ENCODE data around the gene FYB1.

Gene FYB1

DNA sequence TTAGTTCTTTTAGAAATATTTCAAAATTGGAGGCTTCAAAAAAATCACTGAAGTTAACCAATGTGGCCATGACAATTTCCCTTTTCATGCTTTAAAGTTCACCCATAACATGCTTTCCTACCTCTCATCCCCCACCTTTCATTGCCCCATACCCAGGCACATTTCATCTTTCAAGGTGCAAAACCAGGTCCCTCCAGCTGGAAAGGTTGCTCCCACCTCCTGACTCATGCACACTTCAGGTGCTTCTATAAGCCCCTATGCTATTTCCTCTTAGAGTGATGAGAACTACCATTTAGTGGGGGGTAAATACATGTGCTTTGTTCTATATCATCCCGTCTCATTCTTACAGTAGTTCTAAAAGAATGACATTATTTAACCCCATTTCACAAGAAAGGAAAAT, 15.4 kb downstream of the FYB1 start:
- Mint-ChIP-seq H3K27ac (peak overlapping the region; percentile 97), H3K9me3 (no peaks in the 10 kb centered on the region), H3K4me1 (ENCODE audit: low read depth) (peaks cover 69% of the 10 kb centered on the region), H3K27me3 (no peaks in the 10 kb centered on the region), H3K4me3 (peak overlapping the region; percentile 86), H3K36me3 (ENCODE audit: low read depth) (peaks cover 34% of the 10 kb centered on the region)
- no peak for DNase-seq

DNA sequence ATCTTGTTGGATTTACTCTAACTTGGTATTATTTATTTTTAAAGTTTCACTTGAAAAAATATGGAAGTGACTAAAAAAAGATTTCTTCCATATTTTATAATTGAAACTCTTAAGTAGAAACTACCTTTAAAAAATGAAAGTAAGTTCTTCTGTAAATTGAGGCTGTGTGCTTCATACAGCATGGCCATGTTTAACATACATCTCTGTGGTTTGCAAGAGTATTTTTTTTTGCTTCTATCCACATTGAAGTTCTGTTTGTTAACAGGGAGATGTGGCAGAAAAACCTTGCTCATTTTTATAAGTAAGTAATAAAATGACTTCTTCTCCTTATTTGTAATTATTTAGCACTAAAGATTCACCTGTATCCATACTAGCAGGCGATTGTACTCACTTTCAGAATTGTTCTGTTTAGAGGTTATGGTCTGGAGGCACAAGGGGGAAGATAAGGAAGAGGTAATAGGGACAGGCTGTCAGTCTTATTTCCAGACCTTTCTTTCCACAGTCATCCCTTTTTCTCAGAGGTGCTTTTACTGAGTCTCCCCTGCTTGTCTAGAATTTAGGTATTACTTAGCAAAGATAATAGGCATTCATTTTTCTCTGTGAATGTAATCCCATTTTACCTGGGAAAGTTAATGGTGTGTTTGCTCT, 16.0 kb downstream of the FYB1 start:
- Mint-ChIP-seq H3K4me1 (ENCODE audit: low read depth) (peaks cover 64% of the 10 kb centered on the region), H3K36me3 (ENCODE audit: low read depth) (peaks cover 34% of the 10 kb centered on the region), H3K27ac (peak overlapping the region; percentile 97), H3K27me3 (no peaks in the 10 kb centered on the region), H3K4me3 (peak overlapping the region; percentile 86), H3K9me3 (no peaks in the 10 kb centered on the region)
- no peak for DNase-seq

DNA sequence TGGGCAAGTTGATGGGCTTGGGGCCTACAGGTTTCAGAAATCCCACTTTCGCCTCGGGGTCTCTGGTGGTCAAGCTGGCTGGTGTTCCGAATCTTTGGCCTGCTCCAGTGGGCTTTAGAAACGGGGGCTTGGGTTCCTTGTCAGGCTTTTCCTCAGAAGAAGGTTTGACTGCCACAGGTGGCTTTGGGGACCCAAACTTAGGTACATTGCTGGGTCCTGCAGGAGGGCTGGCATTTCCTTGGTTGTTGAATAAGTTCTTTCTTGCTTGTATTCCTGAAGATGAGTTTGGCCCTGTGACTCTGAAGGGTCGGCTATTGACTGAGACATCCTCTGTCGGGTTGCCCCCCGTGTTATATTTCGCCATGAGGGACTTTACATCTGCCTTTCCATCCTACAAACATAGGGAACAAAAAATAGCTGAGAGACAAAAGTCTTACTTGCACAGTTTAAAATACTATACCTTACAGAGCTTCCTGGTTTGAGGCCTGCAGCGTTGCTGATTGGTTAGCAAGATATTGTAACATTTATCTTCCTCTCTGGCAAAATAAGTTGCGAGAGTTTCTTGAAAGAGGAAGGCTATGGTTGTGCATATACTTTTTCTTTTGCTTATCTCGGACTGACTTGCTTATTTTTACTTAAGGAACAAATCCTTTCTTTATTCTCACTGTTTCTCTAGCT, 16.6 kb downstream of the FYB1 start:
- H3K4me1 Mint-ChIP-seq (ENCODE audit: low read depth), result peaks cover 61% of the 10 kb centered on the region
- H3K27ac Mint-ChIP-seq, result peak overlapping the region; percentile 97
- no peaks in the 10 kb centered on the region for H3K27me3 Mint-ChIP-seq
- H3K4me3 Mint-ChIP-seq, result peak overlapping the region; percentile 86
- DNase-seq, result no peak
- peaks cover 34% of the 10 kb centered on the region for H3K36me3 Mint-ChIP-seq (ENCODE audit: low read depth)
- no peaks in the 10 kb centered on the region for H3K9me3 Mint-ChIP-seq

DNA sequence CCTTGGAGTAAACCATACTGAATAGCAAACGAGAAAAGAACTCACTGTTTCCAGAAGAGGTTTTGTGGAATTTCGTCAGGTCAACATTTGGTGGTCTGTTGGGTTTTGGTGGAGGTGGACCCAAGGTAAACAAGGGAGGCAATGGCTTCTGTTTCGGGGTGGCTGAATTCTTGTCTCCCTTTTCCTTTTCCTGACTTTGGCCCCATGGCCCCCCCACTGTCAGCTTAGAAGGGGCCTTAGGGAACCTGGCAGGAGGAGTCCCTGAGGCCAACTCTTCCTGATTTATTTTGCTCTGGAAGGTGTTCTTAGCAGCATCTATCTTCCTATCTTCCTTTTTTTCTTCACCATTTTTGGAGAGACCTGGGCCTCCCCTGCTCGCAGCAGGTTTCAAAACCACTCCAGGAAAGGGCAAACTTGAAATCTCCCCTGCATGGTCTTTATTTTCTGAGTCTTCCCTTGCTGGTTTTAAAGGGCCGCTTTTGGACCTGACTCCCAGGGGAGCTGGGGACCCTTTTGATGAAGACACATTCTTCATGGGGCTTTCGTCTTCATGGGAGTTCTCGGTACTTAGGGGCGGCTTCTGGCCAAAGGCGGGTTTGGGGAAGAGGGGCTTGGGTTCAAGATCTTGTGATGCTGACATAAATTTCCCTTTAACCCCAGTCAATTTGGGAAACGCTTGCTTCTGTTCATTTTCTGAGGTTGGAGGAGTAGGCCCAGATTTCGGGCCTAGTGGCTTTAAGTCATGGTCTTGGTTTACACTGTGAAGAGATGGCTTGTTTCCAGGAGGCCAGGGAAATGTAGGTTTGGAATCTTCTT, 17.4 kb downstream of the FYB1 start:
- Mint-ChIP-seq H3K9me3 (no peaks in the 10 kb centered on the region), H3K27me3 (no peaks in the 10 kb centered on the region), H3K36me3 (ENCODE audit: low read depth) (peaks cover 34% of the 10 kb centered on the region), H3K27ac (peak overlapping the region; percentile 97), H3K4me1 (ENCODE audit: low read depth) (peaks cover 61% of the 10 kb centered on the region), H3K4me3 (peak overlapping the region; percentile 86)
- DNase-seq, result no peak

DNA sequence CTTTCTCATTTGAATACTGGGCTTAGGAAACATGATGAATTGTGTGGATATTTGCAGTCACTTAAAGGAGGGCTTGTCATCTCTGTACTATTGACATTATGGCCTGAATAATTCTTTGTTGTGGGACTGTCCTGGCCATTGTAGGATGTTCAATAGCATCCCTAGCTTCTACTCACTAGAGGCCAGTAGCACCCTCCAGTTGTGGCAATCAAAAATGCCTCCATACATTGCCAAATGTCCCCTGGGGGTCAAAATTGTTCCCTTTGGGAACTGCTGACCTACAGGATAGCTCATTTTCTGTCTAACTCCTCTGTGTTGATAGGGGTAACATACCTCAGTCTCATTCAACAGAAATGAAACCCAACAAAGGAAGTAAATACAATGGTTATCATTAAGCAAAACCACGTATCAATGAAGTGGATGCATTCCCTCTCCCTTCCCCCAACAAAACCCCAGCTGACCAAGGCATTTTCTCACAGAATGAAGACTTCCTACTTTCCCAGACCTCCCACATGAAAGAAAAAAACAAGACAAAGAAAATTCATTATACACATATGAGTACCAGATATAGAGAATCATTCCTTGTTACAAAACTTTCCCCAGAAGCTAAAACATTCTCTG, 18.1 kb downstream of the FYB1 start:
- H3K9me3 Mint-ChIP-seq, result no peaks in the 10 kb centered on the region
- DNase-seq, result no peak
- H3K36me3 Mint-ChIP-seq (ENCODE audit: low read depth), result peaks cover 34% of the 10 kb centered on the region
- H3K27me3 Mint-ChIP-seq, result no peaks in the 10 kb centered on the region
- peak overlapping the region; percentile 97 for H3K27ac Mint-ChIP-seq
- H3K4me1 Mint-ChIP-seq (ENCODE audit: low read depth), result peaks cover 62% of the 10 kb centered on the region
- H3K4me3 Mint-ChIP-seq, result peak overlapping the region; percentile 86

DNA sequence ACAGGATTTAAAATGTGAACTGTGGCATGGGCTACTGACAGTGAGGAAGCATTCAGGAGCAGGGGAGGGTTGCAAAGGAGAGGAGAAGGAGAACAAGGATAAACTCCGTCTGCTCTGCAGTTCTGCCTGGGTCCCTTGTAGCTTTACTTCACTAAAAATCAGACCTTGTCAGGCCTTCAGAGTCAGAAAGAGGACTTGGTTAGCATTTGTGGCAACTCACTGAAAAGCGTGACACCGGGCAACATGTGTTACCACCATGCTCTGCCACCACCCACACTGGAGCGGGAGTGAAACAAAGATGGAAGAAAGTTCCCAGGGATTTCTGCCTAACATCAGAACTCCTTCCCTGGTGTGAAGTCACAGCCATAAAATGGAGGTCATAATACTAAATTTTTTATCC, 19.3 kb downstream of the FYB1 start:
- Mint-ChIP-seq H3K27ac (peak overlapping the region; percentile 97), H3K36me3 (ENCODE audit: low read depth) (peaks cover 36% of the 10 kb centered on the region)

DNA sequence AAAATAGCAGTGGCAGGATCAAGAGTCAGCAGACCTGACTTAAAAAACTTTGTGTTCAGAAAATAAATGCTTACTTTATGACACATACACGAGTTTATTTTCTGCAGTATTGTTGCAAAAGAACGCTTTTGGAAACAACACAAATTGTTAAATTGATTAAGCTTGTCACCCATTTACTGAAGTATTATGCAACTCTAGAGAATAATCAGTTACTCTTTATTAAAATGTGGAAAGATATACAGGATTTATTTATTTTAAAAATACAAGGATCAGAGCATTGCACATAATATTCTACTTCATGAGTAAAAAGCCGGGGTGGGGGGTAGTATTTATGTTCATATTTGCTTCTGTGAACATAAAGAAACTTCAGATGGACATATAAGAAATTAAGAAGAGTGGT, 20.0 kb downstream of the FYB1 start:
- peak overlapping the region; percentile 86 for H3K4me3 Mint-ChIP-seq
- DNase-seq, result no peak
- H3K27ac Mint-ChIP-seq, result peak overlapping the region; percentile 97
- H3K36me3 Mint-ChIP-seq (ENCODE audit: low read depth), result peaks cover 41% of the 10 kb centered on the region
- no peaks in the 10 kb centered on the region for H3K9me3 Mint-ChIP-seq
- peaks cover 59% of the 10 kb centered on the region for H3K4me1 Mint-ChIP-seq (ENCODE audit: low read depth)
- no peaks in the 10 kb centered on the region for H3K27me3 Mint-ChIP-seq

More for the DNA sequence above, 19.3 kb downstream of the FYB1 start:
- no peaks in the 10 kb centered on the region for H3K27me3 Mint-ChIP-seq
- DNase-seq, result no peak
- H3K9me3 Mint-ChIP-seq, result no peaks in the 10 kb centered on the region
- peaks cover 59% of the 10 kb centered on the region for H3K4me1 Mint-ChIP-seq (ENCODE audit: low read depth)
- H3K4me3 Mint-ChIP-seq, result peak overlapping the region; percentile 86

DNA sequence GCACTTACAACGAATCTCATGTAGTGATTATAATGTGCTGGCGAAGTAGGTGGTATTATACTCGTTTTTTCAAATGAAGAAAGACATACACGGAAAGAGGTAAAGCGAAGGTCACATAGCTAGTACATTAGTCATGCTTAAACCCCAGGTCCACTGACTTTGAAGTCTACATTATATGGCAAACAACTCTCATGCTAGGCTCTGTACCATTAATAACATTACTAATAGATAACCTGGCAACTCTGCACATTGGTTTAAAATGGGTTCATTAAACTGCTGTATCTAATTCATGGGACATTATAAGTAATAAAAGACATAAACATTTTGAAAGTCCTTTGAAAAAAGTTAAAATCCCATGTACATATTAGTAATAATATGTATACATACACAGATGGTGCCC, 21.2 kb downstream of the FYB1 start:
- Mint-ChIP-seq H3K4me1 (ENCODE audit: low read depth) (peaks cover 60% of the 10 kb centered on the region), H3K27ac (peak overlapping the region; percentile 91), H3K36me3 (ENCODE audit: low read depth) (peaks cover 41% of the 10 kb centered on the region), H3K9me3 (no peaks in the 10 kb centered on the region), H3K4me3 (peak overlapping the region; percentile 75), H3K27me3 (no peaks in the 10 kb centered on the region)
- DNase-seq, result no peak

DNA sequence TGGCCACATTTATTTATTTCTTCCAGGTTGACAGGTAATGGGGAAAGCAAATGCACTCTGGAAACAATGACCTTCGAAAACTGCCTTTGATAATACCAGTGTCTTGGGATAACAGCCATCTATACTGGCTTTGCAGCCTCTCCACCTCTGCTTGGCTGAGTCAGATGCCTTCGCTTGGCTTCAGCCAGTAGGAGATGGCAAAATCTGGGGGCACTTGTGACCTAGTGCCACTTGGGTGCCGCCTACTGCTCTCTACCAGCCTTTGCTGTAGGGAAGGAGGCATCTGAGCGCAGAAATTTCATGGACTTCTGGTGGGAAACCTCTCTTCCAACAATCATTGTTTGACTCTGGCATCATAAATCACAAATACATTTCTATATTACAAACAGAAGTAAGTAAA, 21.8 kb downstream of the FYB1 start:
- Mint-ChIP-seq H3K27ac (peak overlapping the region; percentile 91), H3K9me3 (no peaks in the 10 kb centered on the region), H3K27me3 (no peaks in the 10 kb centered on the region), H3K4me1 (ENCODE audit: low read depth) (peaks cover 62% of the 10 kb centered on the region), H3K36me3 (ENCODE audit: low read depth) (peaks cover 37% of the 10 kb centered on the region), H3K4me3 (peak overlapping the region; percentile 75)
- DNase-seq, result no peak

DNA sequence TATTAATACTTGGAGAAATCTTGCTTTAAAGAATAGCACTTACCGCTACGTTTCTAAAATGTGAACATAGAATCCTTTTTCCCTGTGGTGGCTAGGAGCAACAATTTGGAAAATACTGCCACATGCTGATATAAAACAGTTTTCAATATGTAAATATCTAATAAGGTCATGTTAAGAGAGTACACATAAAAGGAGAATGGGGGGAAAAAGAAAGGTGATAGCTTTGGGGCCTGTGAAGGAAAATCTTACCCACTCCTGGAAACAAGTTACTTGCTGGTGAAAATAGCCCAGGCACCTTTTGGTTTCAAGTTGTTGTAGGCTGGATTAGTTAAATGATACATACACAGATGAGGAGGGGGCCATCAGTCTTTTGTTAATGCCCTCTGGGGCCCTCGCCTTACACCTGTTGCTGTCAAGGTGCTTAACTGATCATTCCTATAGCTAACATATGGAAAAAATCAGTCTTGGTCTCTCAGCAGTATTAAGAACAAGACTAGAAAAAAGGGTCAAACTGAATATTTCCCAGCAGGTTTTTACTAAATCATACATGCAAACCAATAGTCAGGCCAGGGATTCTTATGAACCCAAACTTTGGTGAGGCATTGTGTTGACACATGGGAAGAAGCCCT, 24.1 kb downstream of the FYB1 start:
- Mint-ChIP-seq H3K27me3 (no peaks in the 10 kb centered on the region), H3K4me3 (peak overlapping the region; percentile 75), H3K4me1 (ENCODE audit: low read depth) (peaks cover 72% of the 10 kb centered on the region), H3K9me3 (no peaks in the 10 kb centered on the region), H3K27ac (peak overlapping the region; percentile 95), H3K36me3 (ENCODE audit: low read depth) (peaks cover 16% of the 10 kb centered on the region)
- DNase-seq, result no peak

DNA sequence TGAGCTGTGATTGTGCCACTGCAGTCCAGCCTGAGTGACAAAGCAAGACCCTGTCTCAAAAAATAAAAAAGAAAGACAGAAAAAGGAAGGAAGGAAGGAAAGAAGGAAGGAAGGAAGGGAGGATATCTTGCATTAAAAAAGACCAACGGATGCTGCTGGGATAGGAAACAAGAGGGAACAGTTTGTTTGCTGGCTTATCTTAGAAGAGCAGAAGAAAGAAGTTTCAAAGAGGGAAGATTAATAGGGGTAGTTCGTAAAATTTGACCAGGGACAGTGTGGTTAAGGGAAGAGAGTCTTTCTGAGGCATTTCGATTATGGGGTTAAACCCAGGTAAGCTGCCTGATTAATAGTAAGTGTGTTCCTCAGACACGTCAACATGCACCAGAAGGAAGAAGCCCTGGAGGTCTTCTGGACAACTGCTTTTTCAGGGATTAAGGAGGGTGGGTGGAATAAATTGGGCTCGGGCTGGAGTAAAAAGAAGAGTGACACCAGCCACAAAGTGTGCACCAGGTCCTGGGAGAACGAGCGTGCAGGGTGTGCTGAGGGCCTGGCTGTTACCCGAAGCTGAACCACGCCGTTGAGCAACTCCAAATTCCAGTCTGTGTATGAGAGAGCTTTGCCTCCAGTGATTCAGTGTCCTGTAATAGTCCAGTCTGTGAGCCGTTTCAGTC, 24.8 kb downstream of the FYB1 start:
- H3K36me3 Mint-ChIP-seq (ENCODE audit: low read depth), result peaks cover 9% of the 10 kb centered on the region
- peak overlapping the region; percentile 75 for H3K4me3 Mint-ChIP-seq
- peak overlapping the region; percentile 95 for H3K27ac Mint-ChIP-seq
- no peaks in the 10 kb centered on the region for H3K9me3 Mint-ChIP-seq
- peaks cover 80% of the 10 kb centered on the region for H3K4me1 Mint-ChIP-seq (ENCODE audit: low read depth)
- no peak for DNase-seq
- no peaks in the 10 kb centered on the region for H3K27me3 Mint-ChIP-seq

DNA sequence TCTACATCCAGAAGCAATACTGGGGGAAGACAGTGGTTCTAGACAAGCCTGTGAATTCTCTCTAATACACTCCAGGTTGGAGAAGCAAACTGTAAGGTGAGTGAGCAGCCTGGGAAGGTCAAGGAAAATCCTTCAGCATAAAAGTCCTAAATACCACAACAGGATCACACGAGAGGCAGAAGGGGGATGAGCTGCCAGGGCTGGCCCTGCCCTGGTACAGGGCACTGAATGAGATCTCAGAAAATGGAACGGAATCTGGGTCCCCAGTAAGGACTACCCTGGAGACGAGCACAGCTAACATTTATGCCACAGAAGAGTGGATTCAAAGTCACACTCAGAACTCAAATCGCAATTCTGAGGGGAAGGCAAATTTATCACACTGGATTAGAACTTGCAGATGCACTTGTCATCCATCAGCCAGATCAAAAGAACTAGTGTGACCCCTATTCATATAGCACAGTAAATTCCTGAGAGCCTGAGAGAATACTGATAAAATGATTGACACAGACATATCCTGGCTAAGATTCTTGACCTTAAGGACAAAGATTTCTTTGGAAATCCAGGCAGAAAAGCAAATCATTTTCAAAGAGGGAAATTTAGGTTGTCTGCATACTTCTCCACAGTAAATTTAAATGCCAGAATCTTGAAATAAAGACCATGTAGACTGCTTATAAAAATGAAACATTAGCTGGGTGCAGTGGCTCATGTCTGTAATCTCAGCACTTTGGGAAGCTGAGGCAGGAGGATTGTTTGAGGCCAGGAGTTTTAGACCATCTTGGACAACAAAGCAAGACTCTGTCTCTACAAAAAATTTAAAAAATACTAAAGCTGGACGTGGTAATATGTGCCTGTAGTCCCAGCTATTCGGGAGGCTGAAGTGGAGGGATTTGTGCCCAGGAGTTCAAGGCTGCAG, 25.6 kb downstream of the FYB1 start:
- DNase-seq, result no peak
- H3K9me3 Mint-ChIP-seq, result no peaks in the 10 kb centered on the region
- peak overlapping the region; percentile 75 for H3K4me3 Mint-ChIP-seq
- H3K27me3 Mint-ChIP-seq, result no peaks in the 10 kb centered on the region
- peaks cover 87% of the 10 kb centered on the region for H3K4me1 Mint-ChIP-seq (ENCODE audit: low read depth)
- peak overlapping the region; percentile 95 for H3K27ac Mint-ChIP-seq
- peaks cover 7% of the 10 kb centered on the region for H3K36me3 Mint-ChIP-seq (ENCODE audit: low read depth)

Data from activated T-cell treated with anti-CD3 and anti-CD28 coated beads, Interleukin-2, amount 50 U/mL, for 24 hours (primary cell).